C4-2B (cell line): ENCODE results near the gene MCM3AP.

Source experiments
- H3K27ac ChIP-seq: fragments of 450-650 bp; 2 replicates; pipeline ENCODE4 v1.5.1; 2017
- CTCF ChIP-seq: fragments of 450-650 bp; conservative IDR thresholded peaks from 2 replicates; pipeline ENCODE4 v1.5.1; 2017; ENCODE audit warnings: mild to moderate bottlenecking
- ZFX ChIP-seq: fragments of 450-650 bp; IDR thresholded peaks from 2 replicates; pipeline ENCODE4 v1.6.1; 2017

MCM3AP gene

GRCh38 chr21:46213620-46214286 lies 71.7 kb downstream of the MCM3AP start:
- H3K27ac ChIP-seq, result no peak overlapping the region
- no peak for TF ChIP-seq CTCF
- no peak for TF ChIP-seq ZFX

- no peak overlapping the region for H3K27ac ChIP-seq
- TF ChIP-seq ZFX (no peak), CTCF (no peak)
These were observed 72.5 kb downstream of the MCM3AP start for GRCh38 chr21:46212721-46213484.

GRCh38 chr21:46211786-46212720 lies 73.4 kb downstream of the MCM3AP start:
- no peak overlapping the region for H3K27ac ChIP-seq
- TF ChIP-seq ZFX (no peak), CTCF (no peak)

DNA sequence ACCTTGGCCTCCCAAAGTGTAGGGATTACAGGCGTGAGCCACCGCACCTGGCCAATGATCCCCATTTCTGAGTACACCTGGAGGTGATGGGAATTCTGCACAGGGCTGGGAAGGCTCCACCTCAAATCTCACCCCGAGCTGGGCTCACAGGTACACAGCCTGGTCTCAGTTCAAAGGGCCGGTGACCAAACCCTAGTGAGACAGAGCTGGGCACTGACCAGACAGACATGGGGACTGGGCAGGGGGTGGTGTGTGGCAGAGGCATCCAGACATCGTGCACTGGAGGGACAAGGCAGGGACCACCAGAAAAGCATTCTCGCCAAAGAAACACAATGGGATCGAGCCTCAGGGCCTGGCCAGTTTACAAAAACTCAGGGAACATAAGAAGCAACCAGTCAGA lies 74.0 kb downstream of the MCM3AP start:
- H3K27ac ChIP-seq, result no peak overlapping the region
- no peak for TF ChIP-seq CTCF
- no peak for TF ChIP-seq ZFX

DNA sequence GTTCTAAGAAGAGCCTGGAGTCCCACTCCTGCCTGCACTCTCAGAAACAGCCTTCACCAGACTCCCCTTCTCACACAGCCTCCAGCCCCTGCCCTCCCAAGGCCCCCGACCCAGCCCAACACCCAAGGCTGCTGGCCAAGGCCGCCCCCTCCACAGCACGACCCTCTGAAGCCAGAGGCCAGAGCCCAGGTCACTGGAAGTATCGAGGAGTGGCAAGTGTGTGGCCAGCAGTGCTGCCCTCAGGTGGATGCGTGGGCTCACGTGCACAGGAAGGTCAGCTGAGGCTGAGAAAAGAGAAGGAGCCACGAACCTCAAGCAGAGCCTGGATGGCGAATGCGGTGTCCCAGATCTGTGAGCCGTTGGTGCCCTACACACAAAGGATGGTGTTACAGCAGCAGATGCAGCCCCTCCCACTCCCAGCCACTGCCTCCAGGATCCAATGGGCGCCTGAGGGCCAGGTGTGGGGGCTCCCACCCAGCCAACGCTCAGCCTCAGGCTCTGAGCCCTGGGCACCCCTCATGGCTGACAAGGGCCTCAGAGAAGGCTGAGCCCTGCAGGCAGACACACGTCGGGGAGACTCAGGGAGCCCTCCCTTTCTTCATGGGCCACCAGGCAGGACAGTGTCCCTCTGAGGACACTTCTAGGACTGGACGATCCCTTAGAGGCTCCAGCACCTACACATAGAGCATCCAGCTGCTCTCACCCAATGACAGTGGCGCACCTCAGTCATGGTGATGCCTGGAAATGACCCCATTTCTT lies 74.9 kb downstream of the MCM3AP start:
- no peak for TF ChIP-seq CTCF
- TF ChIP-seq ZFX, result no peak
- no peak overlapping the region for H3K27ac ChIP-seq

- H3K27ac ChIP-seq, result no peak overlapping the region
- TF ChIP-seq ZFX, result no peak
- TF ChIP-seq CTCF, result no peak
These were observed 76.4 kb downstream of the MCM3AP start for GRCh38 chr21:46208761-46209721.
